ENCODE measurements around the gene LTBP4. TPM values are rescaled to one million over a fixed set of nuclear protein-coding genes. Genes with fewer than 3 reads are reported as not detected.
"Not testable (repeated sequence)": the region's sequence is repeated elsewhere in the genome, so short reads cannot be mapped to it uniquely, and the experiment has no call there.

LTBP4 gene
- total and polyA plus RNA-seq, 10 donors = 26.5 to 197 (median 148) TPM

DNA sequence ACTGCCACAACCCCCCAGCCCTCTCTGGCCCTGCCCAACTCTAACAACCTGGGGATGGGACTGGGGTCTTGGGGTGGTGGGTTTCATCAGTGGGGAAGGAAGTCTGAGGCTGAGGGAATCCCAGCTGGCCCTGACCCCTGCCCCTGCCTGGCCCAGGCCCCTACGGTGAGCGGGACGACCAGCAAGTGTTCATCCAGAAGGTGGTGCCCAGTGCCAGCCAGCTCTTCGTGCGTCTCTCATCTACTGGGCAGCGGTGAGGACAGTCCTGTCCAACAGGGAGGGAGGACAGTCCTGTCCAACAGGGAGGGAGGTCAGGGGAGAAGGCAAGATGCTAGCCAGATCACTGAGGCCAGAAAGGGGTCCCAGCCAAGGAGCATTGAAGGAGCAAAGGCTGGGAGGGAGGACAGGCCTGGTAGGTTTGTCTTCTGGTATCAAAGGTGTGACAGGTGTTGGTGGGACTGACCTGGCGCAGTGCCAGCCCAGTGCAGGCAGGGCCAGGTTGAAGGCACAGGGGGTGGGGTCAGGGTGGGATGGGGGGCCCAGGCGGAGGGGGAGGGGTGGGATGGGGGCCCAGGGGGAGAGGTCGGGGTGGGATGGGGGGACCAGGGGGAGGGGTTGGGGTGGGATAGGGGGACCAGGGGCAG, 12.1 kb upstream of the LTBP4 start:
- Histone ChIP-seq H3K9me3 (peaks cover 0 to 6% (median 0%) of the 10 kb centered on the region in 8 donors), H3K4me1 (peaks cover 0 to 29% (median 0%) of the 10 kb centered on the region in 6 donors), H3K4me3 (no peak overlapping the region), H3K27ac (no peak overlapping the region), H3K27me3 (replicated peaks in 1 of 7) (no peaks in the 10 kb centered on the region), H3K36me3 (peaks cover 5 to 77% (median 54%) of the 10 kb centered on the region in 6 donors)
- intact Hi-C loops (cut with DNase I; ENCODE audit: low total_unique reads) = no loop called here
- TF ChIP-seq, protein P1, sequence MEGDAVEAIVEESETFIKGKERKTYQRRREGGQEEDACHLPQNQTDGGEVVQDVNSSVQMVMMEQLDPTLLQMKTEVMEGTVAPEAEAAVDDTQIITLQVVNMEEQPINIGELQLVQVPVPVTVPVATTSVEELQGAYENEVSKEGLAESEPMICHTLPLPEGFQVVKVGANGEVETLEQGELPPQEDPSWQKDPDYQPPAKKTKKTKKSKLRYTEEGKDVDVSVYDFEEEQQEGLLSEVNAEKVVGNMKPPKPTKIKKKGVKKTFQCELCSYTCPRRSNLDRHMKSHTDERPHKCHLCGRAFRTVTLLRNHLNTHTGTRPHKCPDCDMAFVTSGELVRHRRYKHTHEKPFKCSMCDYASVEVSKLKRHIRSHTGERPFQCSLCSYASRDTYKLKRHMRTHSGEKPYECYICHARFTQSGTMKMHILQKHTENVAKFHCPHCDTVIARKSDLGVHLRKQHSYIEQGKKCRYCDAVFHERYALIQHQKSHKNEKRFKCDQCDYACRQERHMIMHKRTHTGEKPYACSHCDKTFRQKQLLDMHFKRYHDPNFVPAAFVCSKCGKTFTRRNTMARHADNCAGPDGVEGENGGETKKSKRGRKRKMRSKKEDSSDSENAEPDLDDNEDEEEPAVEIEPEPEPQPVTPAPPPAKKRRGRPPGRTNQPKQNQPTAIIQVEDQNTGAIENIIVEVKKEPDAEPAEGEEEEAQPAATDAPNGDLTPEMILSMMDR (IDR thresholded peaks at IDR 0.05 in 8 of 11, conservative IDR thresholded peaks at IDR 0.05 in 3 of 11) = no peak
- peak in 1 of 3 donors; percentile 7 for TF ChIP-seq POLR2AphosphoS5 (IDR thresholded peaks at IDR 0.05)
- 83 to 94% (median 91%) methylated on average over 7 to 9 of the region's 9 CpGs for WGBS, 5 donors
- no peak for DNase-seq

DNA sequence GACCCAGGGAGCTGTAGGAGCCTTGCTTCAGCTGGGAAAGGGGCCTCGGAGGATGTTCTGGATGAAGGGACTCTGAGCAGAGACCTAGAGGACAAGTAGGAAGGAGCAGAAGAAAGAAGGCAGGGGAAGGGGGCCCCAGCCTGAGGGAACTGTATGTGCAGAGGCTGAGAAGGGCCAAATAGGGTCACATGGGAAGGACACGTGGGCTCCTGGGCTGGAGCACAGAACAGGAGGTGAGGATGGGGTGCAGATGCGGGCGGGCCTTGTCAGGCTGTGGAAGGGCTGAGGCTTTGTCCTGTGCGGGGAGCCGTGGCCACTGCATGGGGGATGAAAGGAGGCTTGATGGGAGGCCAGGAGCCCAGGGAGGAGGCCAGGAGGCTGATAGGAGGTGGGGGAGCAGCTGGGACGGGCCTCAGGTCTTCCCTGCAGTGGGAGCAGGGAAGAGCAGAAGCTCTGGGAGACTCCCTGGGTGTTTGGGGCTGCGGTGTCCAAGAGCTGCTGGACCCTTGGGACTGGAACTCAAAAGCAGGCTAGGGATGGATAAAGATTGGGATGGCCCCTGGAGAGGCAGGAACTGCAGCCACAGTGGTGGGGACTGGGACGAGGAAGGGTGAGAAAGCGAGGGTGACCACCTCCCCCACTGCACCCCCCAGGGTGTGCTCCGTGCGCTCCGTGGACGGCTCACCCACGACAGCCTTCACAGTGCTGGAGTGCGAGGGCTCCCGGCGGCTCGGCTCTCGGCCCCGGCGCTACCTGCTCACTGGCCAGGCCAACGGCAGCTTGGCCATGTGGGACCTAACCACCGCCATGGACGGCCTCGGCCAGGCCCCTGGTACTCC, 11.4 kb upstream of the LTBP4 start:
- no peak for DNase-seq
- 91 to 98% (median 94%) methylated on average over 24 to 26 of the region's 26 CpGs for WGBS, 5 donors

DNA sequence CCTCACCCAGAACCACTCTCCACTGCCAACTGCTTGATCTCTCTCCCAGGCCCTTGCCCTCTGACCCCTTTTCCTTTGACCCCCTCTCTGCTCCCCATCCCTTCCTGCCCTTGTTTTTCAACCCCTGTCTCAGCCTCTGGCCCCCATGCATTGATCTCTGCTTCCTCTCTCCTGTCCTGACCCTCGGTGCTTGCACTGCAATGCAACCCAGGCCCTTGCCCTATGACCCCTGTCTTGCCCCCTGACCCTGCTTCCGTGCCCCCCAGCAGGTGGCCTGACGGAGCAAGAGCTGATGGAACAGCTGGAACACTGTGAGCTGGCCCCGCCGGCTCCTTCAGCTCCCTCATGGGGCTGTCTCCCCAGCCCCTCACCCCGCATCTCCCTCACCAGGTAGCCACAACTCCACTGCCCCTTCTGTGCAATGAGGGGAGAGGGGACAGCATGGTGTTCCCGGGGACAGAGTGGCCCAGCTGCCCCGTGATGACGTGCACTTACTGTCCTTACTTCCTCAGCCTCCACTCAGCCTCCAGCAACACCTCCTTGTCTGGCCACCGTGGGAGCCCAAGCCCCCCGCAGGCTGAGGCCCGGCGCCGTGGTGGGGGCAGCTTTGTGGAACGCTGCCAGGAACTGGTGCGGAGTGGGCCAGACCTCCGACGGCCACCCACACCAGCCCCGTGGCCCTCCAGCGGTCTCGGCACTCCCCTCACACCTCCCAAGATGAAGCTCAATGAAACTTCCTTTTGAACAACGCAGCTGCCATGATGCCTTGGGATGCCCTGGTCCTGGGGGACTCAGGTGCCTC, 10.5 kb upstream of the LTBP4 start:
- TF ChIP-seq, protein P1 (IDR thresholded peaks at IDR 0.05 in 8 of 11, conservative IDR thresholded peaks at IDR 0.05 in 3 of 11) = no peak
- peak in 2 of 3 donors; percentile 30 to 72 for TF ChIP-seq POLR2AphosphoS5 (IDR thresholded peaks at IDR 0.05)
- H3K27ac ChIP-seq = peak overlapping the region in 1 of 8 donors; percentile 18
- H3K4me3 ChIP-seq = no peak overlapping the region
- no peak for DNase-seq
- peaks cover 0 to 60% (median 40%) of the 10 kb centered on the region in 6 donors for H3K36me3 ChIP-seq
- intact Hi-C loops (cut with DNase I; ENCODE audit: low total_unique reads) = loop anchor here (10.0 kb wide), 1 partner anchor 56 kb away; no protein-coding TSS in a partner anchor
- 88 to 92% (median 89%) methylated on average over 11 to 22 of the region's 22 CpGs for WGBS, 5 donors
- peaks cover 0 to 6% (median 0%) of the 10 kb centered on the region in 8 donors for H3K9me3 ChIP-seq
- peaks cover 0 to 21% (median 0%) of the 10 kb centered on the region in 6 donors for H3K4me1 ChIP-seq
- H3K27me3 ChIP-seq (replicated peaks in 1 of 7) = peaks cover 0 to 15% (median 0%) of the 10 kb centered on the region in 7 donors

More for the DNA sequence above, 11.4 kb upstream of the LTBP4 start:
- H3K36me3 ChIP-seq = peaks cover under 1 to 69% (median 47%) of the 10 kb centered on the region in 6 donors
- no peak overlapping the region for H3K4me3 ChIP-seq
- TF ChIP-seq POLR2AphosphoS5 (IDR thresholded peaks at IDR 0.05) = peak in 1 of 3 donors; percentile 60
- TF ChIP-seq, protein P1 (IDR thresholded peaks at IDR 0.05 in 8 of 11, conservative IDR thresholded peaks at IDR 0.05 in 3 of 11) = no peak
- H3K27me3 ChIP-seq (replicated peaks in 1 of 7) = peaks cover 0 to 6% (median 0%) of the 10 kb centered on the region in 7 donors
- intact Hi-C loops (cut with DNase I; ENCODE audit: low total_unique reads) = loop anchor here (10.0 kb wide), 1 partner anchor 55 kb away; no protein-coding TSS in a partner anchor
- peaks cover 0 to 29% (median 0%) of the 10 kb centered on the region in 6 donors for H3K4me1 ChIP-seq
- no peak overlapping the region for H3K27ac ChIP-seq
- peaks cover 0 to 6% (median 0%) of the 10 kb centered on the region in 8 donors for H3K9me3 ChIP-seq

DNA sequence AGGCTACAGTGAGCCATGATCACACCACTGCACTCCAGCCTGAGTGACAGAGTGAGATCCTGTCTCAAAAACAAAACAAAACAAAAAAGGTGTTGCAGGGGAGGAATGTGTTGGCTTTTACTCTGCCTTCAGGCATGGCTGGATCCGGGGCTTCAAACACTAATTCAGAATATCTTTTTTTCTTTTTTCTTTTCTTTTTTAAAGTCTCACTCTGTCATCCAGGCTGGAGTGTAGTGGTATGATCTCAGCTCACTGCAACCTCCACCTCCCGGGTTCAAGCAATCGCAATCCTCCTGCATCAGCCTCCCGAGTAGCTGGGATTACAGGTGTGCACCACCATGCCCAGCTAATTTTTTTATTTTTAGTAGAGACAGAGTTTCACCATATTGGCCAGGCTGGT, 9.4 kb upstream of the LTBP4 start:
- Histone ChIP-seq H3K4me1 (peaks cover 1 to 14% (median 3%) of the 10 kb centered on the region in 6 donors), H3K36me3 (peaks cover 0 to 50% (median 31%) of the 10 kb centered on the region in 6 donors), H3K27me3 (replicated peaks in 1 of 7) (peaks cover 0 to 25% (median 8%) of the 10 kb centered on the region in 7 donors), H3K27ac (peak overlapping the region in 1 of 8 donors; percentile 18)
- H3K4me3 ChIP-seq, H3K9me3 ChIP-seq, DNase-seq: not testable (repeated sequence)
- intact Hi-C loops (cut with DNase I; ENCODE audit: low total_unique reads) = loop anchor here (10.0 kb wide), 1 partner anchor 57 kb away; no protein-coding TSS in a partner anchor
- WGBS, 5 donors = 83 to 97% (median 94%) methylated on average over 4 of the region's 4 CpGs

Measured in spleen (tissue), 11 donors.